Gastrocnemius medialis (tissue), 4 donors: ENCODE data around the gene FOXRED2. TPM values are rescaled to one million over a fixed set of nuclear protein-coding genes. Genes with fewer than 3 reads are reported as not detected.
A peak's percentile ranks its signal among the peaks of the same experiment; 100 is the strongest.

Experiments used
- ATAC-seq, 2 donors: fragments of 150-250 bp; one replicate each; pipeline ENCODE4 v1.9.1; 2016
- DNase-seq, 2 donors: peaks; one replicate each; pipeline ENCODE4 v3.0.0-alpha.2; 2019
- H3K27ac ChIP-seq, 4 donors: fragments of 200-600 bp; sonication (generic); 1 replicate in 1 of 4; 2 replicates in 3 of 4; pipeline ENCODE4 v1.5.1; 2016 to 2018; ENCODE audit warnings: mild to moderate bottlenecking in 2 of 4, moderate library complexity in 1 of 4
- H3K27me3 ChIP-seq, 3 donors: fragments of 200-600 bp; sonication (generic) in 2 of 3; 1 replicate in 1 of 3; 2 replicates in 2 of 3; pipeline versions ENCODE4 v1.5.1 to v1.6.0; 2016 to 2019; ENCODE audit warnings: mild to moderate bottlenecking in 1 of 3, moderate library complexity in 1 of 3
- H3K36me3 ChIP-seq, 2 donors: fragments of 200-600 bp; sonication (generic) in 1 of 2; one replicate each; pipeline ENCODE4 v1.5.1; 2017 to 2018
- H3K4me1 ChIP-seq, 2 donors: fragments of 200-600 bp; sonication (generic) in 1 of 2; one replicate each; pipeline ENCODE4 v1.5.1; 2016 to 2017; ENCODE audit warnings: mild to moderate bottlenecking in 2 of 2
- H3K4me3 ChIP-seq, 4 donors: fragments of 200-600 bp; sonication (generic) in 3 of 4; 1 replicate in 1 of 4; 2 replicates in 3 of 4; pipeline ENCODE4 v1.5.1; 2016 to 2019; ENCODE audit warnings: mild to moderate bottlenecking in 2 of 4
- H3K9me3 ChIP-seq, 3 donors: fragments of 200-600 bp; sonication (generic) in 2 of 3; 1 replicate in 1 of 3; 2 replicates in 2 of 3; pipeline ENCODE4 v1.5.1; 2016 to 2019
- POLR2A ChIP-seq, 2 donors: fragments of 450-650 bp; IDR thresholded peaks; one replicate each; pipeline ENCODE4 v1.6.1; 2017; ENCODE audit warnings: antibody characterized with exemption in 2 of 2, mild to moderate bottlenecking in 2 of 2, moderate library complexity in 2 of 2
- in situ Hi-C, 4 donors: fragments of 200-750 bp; cut with MboI; loops; one replicate each; pipeline versions ENCODE4 v1.15.0 to v1.8.0; 2017; ENCODE audit warnings: low sequenced_read_pairs in 4 of 4
- intact Hi-C: fragments of 100-400 bp; cut with DNase I; formaldehyde crosslinking; loops from one replicate; pipeline ENCODE4 v1.15.1; 2023; ENCODE audit warnings: low total_unique reads
- total RNA-seq, 4 donors: library from RNA; depleted of rRNA; stranded (reverse); fragments of >200 nt; gene quantifications; one replicate each; pipeline versions ENCODE4 v1.1.0 to v1.2.3, GENCODE V29; 2016
- TF ChIP-seq, protein P1 (sequence below), 5 experiments: fragments of 450-650 bp in 3 of 5; fragments of 200-600 bp in 2 of 5; sonication (generic) in 2 of 5; IDR thresholded peaks in 4 of 5; conservative IDR thresholded peaks in 1 of 5; 1 replicate in 4 of 5; 2 replicates in 1 of 5; pipeline ENCODE4 v1.5.1; 2016 to 2019; ENCODE audit warnings: antibody characterized with exemption in 5 of 5, mild to moderate bottlenecking in 3 of 5, moderate library complexity in 3 of 5

Gene FOXRED2
- total RNA-seq, 4 donors from 2014 or later = 2.6 to 13.6 (median 5.1) TPM

DNA sequence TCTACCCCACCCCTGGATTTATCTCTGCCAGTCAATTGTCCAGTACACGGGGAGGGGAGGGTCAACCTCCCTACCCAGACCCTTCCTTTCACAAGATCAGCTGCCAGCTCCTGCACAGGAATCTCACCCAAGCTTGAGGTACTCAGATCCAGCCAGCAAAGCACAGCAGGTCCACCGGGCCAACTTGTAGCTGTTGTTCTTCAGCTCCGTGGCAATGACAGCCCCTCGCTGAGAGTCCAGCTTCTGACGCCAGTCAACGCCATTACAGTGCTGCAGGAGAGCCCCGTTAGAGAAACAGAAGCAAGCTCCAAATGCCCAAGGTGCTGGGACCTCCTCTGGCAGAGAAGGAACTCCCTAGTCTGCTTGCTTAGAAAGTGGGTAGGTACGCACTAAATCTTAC lies 5.5 kb upstream of the FOXRED2 start:
- in situ Hi-C loops (no loop called here), intact Hi-C loops (no loop called here)
- no peak for DNase-seq
- no peak overlapping the region for H3K4me3 ChIP-seq
- no peak overlapping the region for H3K27ac ChIP-seq
- H3K27me3 ChIP-seq = no peaks in the 10 kb centered on the region
- TF ChIP-seq, protein P1, sequence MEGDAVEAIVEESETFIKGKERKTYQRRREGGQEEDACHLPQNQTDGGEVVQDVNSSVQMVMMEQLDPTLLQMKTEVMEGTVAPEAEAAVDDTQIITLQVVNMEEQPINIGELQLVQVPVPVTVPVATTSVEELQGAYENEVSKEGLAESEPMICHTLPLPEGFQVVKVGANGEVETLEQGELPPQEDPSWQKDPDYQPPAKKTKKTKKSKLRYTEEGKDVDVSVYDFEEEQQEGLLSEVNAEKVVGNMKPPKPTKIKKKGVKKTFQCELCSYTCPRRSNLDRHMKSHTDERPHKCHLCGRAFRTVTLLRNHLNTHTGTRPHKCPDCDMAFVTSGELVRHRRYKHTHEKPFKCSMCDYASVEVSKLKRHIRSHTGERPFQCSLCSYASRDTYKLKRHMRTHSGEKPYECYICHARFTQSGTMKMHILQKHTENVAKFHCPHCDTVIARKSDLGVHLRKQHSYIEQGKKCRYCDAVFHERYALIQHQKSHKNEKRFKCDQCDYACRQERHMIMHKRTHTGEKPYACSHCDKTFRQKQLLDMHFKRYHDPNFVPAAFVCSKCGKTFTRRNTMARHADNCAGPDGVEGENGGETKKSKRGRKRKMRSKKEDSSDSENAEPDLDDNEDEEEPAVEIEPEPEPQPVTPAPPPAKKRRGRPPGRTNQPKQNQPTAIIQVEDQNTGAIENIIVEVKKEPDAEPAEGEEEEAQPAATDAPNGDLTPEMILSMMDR (IDR thresholded peaks at IDR 0.05 in 4 of 5, conservative IDR thresholded peaks at IDR 0.05 in 1 of 5) = no peak
- TF ChIP-seq POLR2A (IDR thresholded peaks at IDR 0.05) = no peak
- H3K36me3 ChIP-seq = peaks cover 0 to 72% of the 10 kb centered on the region in 2 donors
- H3K9me3 ChIP-seq = no peaks in the 10 kb centered on the region
- H3K4me1 ChIP-seq = peaks cover 4 to 6% of the 10 kb centered on the region in 2 donors
- ATAC-seq = no peak

DNA sequence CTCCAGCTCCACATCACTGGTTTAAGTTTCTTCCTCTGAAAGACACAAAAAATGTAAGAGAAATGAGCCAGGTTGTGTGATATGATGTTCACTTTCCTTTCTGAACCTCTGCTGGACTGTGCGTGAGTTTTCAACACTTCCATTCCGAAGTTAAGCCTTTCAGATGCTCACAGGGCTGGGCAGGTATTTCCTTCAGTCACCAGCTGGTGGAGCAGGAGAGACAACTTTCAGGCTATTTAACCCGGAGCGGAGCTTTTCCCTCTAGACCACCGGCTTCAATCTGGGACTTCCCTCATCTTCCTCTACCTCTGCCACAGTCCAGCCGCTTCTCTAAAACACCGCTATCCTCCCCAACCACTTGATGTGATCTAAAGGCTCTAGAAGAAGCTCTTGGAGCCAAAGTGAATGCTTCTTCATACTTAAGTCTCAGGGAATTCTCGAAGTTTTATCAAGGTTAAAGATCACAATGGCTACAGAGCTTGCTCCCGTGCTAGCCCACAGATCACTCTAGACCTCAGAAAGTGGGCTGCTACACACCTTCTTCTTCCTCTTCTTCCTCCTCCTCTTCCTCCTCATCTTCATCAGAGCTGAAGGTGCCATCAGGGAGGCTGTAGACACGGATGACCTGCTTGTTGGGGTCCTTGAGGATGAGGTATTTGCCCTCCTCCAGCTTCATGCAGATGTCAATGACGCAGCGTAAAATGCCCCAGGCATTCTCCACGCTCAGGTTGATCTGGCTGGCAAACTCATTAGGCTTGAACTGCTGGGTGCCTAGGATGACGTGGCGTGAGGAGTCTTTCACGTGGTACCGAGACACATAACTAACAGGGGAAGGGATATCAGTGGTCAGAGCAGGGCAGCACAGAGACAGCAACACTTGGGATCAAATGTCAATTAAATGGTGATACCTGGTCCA lies 4.4 kb upstream of the FOXRED2 start:
- peak overlapping the region in 3 of 4 donors; percentile 58 to 66 (median 61) for H3K27ac ChIP-seq
- no peaks in the 10 kb centered on the region for H3K27me3 ChIP-seq
- H3K4me1 ChIP-seq = peaks cover 5 to 9% of the 10 kb centered on the region in 2 donors
- in situ Hi-C loops = no loop called here
- no peaks in the 10 kb centered on the region for H3K9me3 ChIP-seq
- peak in 1 of 2 donors; percentile 23 for DNase-seq
- TF ChIP-seq POLR2A (IDR thresholded peaks at IDR 0.05) = no peak
- TF ChIP-seq, protein P1 (IDR thresholded peaks at IDR 0.05 in 4 of 5, conservative IDR thresholded peaks at IDR 0.05 in 1 of 5) = peak in 2 of 5 experiments; percentile 33 to 44
- no peak for ATAC-seq
- no peak overlapping the region for H3K4me3 ChIP-seq
- H3K36me3 ChIP-seq = peaks cover 0 to 60% of the 10 kb centered on the region in 2 donors
- intact Hi-C loops = no loop called here

DNA sequence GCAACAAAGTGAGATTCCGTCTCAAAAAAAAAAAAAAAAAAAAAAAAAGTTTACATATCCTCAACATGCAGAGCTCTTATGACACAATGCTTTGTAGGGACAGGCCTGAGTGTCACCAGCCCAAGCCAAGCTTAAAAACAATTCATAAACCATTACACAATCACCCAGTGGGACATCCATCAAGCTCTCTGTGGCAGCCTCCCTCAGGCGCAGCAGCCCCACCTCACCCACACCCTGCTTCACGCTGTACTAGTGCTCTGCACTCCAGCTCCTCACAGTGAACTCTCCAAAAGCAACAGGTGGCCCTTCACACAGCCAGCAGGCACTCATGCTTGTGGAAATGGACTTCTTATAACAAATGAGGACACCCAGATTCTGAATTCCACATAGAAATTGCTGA lies 3.5 kb upstream of the FOXRED2 start:
- TF ChIP-seq, protein P1 (IDR thresholded peaks at IDR 0.05 in 4 of 5, conservative IDR thresholded peaks at IDR 0.05 in 1 of 5) = no peak
- no peak for TF ChIP-seq POLR2A (IDR thresholded peaks at IDR 0.05)
- Histone ChIP-seq H3K4me1 (peaks cover 5 to 11% of the 10 kb centered on the region in 2 donors), H3K27ac (peak overlapping the region in 3 of 4 donors; percentile 58 to 66 (median 61)), H3K4me3 (no peak overlapping the region), H3K9me3 (no peaks in the 10 kb centered on the region), H3K27me3 (no peaks in the 10 kb centered on the region), H3K36me3 (peaks cover 0 to 52% of the 10 kb centered on the region in 2 donors)
- ATAC-seq = peak; percentile 48 to 70
- intact Hi-C loops = no loop called here
- peak; percentile 40 to 75 for DNase-seq
- in situ Hi-C loops = no loop called here

DNA sequence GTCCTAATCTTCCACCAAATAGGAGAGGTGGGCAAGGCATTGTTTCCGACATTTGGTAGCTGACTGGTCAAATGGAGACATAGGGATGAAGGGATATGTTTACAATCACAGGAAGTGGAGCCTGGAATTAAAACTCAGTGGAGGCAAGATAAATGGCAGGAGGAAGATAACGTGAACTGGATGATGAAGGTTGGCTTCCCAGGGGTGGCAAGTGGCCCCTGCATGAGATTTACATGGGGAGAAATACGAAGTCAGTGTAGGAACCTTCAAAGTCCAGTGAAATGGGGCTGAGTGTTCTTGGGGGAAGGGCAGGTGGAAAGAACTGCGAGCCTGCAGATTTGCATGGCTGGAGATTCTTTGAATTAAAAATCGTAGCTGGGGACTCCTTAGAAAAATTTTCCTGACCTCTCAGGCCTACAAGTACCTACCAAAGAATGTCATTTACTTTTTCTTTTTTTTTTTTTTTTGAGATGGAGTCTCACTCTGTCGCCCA lies 724 bp upstream of the FOXRED2 start:
- H3K36me3 ChIP-seq = peaks cover 0 to 24% of the 10 kb centered on the region in 2 donors
- TF ChIP-seq, protein P1 (IDR thresholded peaks at IDR 0.05 in 4 of 5, conservative IDR thresholded peaks at IDR 0.05 in 1 of 5) = no peak
- TF ChIP-seq POLR2A (IDR thresholded peaks at IDR 0.05) = no peak
- peak overlapping the region; percentile 55 to 65 (median 60) for H3K4me3 ChIP-seq
- no peaks in the 10 kb centered on the region for H3K9me3 ChIP-seq
- peaks cover 5 to 17% of the 10 kb centered on the region in 2 donors for H3K4me1 ChIP-seq
- in situ Hi-C loops (no loop called here), intact Hi-C loops (loop anchor here (2.0 kb wide), 1 partner anchor 21 kb away; the partner anchor contains the start of gene EIF3D)
- peak overlapping the region; percentile 77 to 91 (median 80) for H3K27ac ChIP-seq
- DNase-seq (no peak), ATAC-seq (no peak)
- H3K27me3 ChIP-seq = no peaks in the 10 kb centered on the region
